Measurements from ENCODE around the gene KLHL2. TPM values are rescaled to one million over a fixed set of nuclear protein-coding genes. Genes with fewer than 3 reads are reported as not detected.

KLHL2 gene
- total RNA-seq, 4 donors from 2014 or later, result 9.2 to 19.8 (median 12.0) TPM

DNA sequence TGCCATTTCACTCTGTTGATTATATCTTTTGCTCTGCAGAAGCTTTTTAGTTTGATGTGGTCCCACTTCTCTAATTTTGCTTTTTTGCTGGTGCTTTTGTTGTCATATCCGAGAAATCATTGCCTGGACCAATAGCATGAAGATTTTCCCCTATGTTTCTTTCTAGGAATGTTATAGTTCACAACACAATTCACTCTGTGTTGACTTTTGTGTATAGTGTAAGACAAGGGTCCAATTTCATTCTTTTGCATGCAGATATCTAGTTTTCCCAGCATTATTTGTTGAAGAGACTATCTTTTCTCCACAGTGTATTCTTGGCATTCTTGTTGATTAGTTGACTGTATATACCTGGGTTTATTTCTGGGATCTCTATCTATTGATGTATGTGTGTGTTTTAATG is 163.2 kb downstream of the KLHL2 start:
- WGBS, 2 donors (ENCODE audit: low coverage in 1 of 2), result 78 to 82% methylated on average over 1 of the region's 1 CpG
- intact Hi-C loops (cut with DNase I; ENCODE audit: low total_unique reads) (no loop called here), in situ Hi-C loops (cut with MboI; ENCODE audit: low pct_ligation_motif_present in 1 of 4, low pct_unique_long_range_greater_than_20kb in 1 of 4, low sequenced_read_pairs in 3 of 4) (loop anchor here in 1 of 4 donors (25.0 kb wide), 1 partner anchor 92 kb away; no protein-coding TSS in a partner anchor)
- no peak for TF ChIP-seq POLR2AphosphoS5 (IDR thresholded peaks at IDR 0.05)
- no peak for TF ChIP-seq EP300 (IDR thresholded peaks at IDR 0.05; ENCODE audit: low read depth)
- TF ChIP-seq CTCF (IDR thresholded peaks at IDR 0.05), result no peak
- TF ChIP-seq POLR2A (IDR thresholded peaks at IDR 0.05), result no peak
- no peak for DNase-seq
- H3K36me3 ChIP-seq, result no peaks in the 10 kb centered on the region
- H3K27me3 ChIP-seq, result peaks cover 5% of the 10 kb centered on the region
- no peaks in the 10 kb centered on the region for H3K9me3 ChIP-seq
- H3K4me1 ChIP-seq, result peaks cover 0 to 5% (median 0%) of the 10 kb centered on the region in 4 donors
- no peak overlapping the region for H3K4me3 ChIP-seq
- no peak overlapping the region for H3K27ac ChIP-seq

Small RNA genes lying within 50 kb of the gene (small RNA-seq; reads per million reads assigned to genes)
- gene RNU4-87P, result 0 reads per million in 4 donors

Other genes with a start within 250 kb of the KLHL2 start
- not detected for gene TRIM61, start 229.9 kb upstream of the KLHL2 start, total RNA-seq
- gene TRIM60, start 175.6 kb upstream of the KLHL2 start, total RNA-seq, result not detected
- gene TRIM75, start 153.7 kb upstream of the KLHL2 start, total RNA-seq, result not detected
- gene TMEM192, start 94.7 kb upstream of the KLHL2 start, total RNA-seq, result 10 to 100 TPM in 2 of 4 donors, 1 to 10 TPM in 2; 2.4 to 20.3 (median 12.4) TPM
- 10 to 100 TPM; 30.3 to 58.0 (median 36.5) TPM for gene MSMO1, start 120.1 kb downstream of the KLHL2 start, total RNA-seq
- 10 to 100 TPM in 2 of 4 donors, 1 to 10 TPM in 2; 7.5 to 29.1 (median 12.3) TPM for gene CPE, start 171.4 kb downstream of the KLHL2 start, total RNA-seq